Neural cell (in vitro differentiated cells): ENCODE measurements around the gene PCDH15. TPM values are rescaled to one million over a fixed set of nuclear protein-coding genes. Genes with fewer than 3 reads are reported as not detected.

ENCODE experiments used
- H2AFZ ChIP-seq: fragments of 200-600, 300-800 bp; sonication (generic), shearing (Covaris generic); 2 replicates; pipeline ENCODE4 v1.6.0; 2014; ENCODE audit warnings: low read depth, mild to moderate bottlenecking, antibody characterized with exemption, low read length, moderate library complexity
- H3F3A ChIP-seq: fragments of 200-600 bp; shearing (Covaris generic); 2 replicates; pipeline ENCODE4 v1.6.1; 2016; ENCODE audit warnings: mild to moderate bottlenecking, moderate library complexity, mixed read lengths, antibody characterized with exemption, low read length; ENCODE audit not compliant: insufficient read depth, poor library complexity, severe bottlenecking
- H3K27ac ChIP-seq: fragments of 200-600, 300-800 bp; sonication (generic), shearing (Covaris generic); 2 replicates; pipeline ENCODE4 v1.5.1; 2014; ENCODE audit warnings: mild to moderate bottlenecking, low read length, moderate library complexity
- H3K27me3 ChIP-seq: fragments of 300-800, 200-600 bp; sonication (generic), shearing (Covaris generic); 2 replicates; pipeline ENCODE4 v1.6.0; 2014; ENCODE audit warnings: mild to moderate bottlenecking, low read depth, low read length, moderate library complexity; ENCODE audit not compliant: insufficient read depth
- H3K36me3 ChIP-seq: fragments of 300-800, 200-600 bp; sonication (generic), shearing (Covaris generic); 2 replicates; pipeline ENCODE4 v1.5.1; 2014; ENCODE audit warnings: mild to moderate bottlenecking, antibody characterized with exemption, low read length, moderate library complexity; ENCODE audit not compliant: insufficient read depth
- H3K4me2 ChIP-seq: fragments of 300-800, 200-600 bp; sonication (generic), shearing (Covaris generic); 2 replicates; pipeline ENCODE4 v1.6.0; 2014; ENCODE audit warnings: mild to moderate bottlenecking, low read length
- H3K4me3 ChIP-seq: fragments of 300-800, 200-600 bp; sonication (generic), shearing (Covaris generic); 2 replicates; pipeline ENCODE4 v1.5.1; 2014; ENCODE audit warnings: mild to moderate bottlenecking, low read length, moderate library complexity
- H3K79me2 ChIP-seq: fragments of 200-600 bp; shearing (Covaris generic); replicated peaks from 2 replicates; pipeline ENCODE4 v1.6.0; 2014; ENCODE audit warnings: mild to moderate bottlenecking, low read length, moderate library complexity; ENCODE audit not compliant: insufficient read depth
- H3K9ac ChIP-seq: fragments of 300-800, 200-600 bp; sonication (generic), shearing (Covaris generic); 2 replicates; pipeline ENCODE4 v1.6.1; 2016; ENCODE audit warnings: mild to moderate bottlenecking, low read length, mixed read lengths
- H3K9me2 ChIP-seq: fragments of 200-600 bp; shearing (Covaris generic); 2 replicates; pipeline ENCODE4 v1.6.1; 2016; ENCODE audit warnings: mild to moderate bottlenecking, low read length, mixed read lengths; ENCODE audit not compliant: insufficient read depth
- H3K9me3 ChIP-seq: fragments of 200-600, 300-800 bp; sonication (generic), shearing (Covaris generic); 2 replicates; pipeline ENCODE4 v1.6.1; 2016; ENCODE audit warnings: mild to moderate bottlenecking, mixed run types, low read length, moderate library complexity, mixed read lengths
- H4K20me1 ChIP-seq: fragments of 200-600 bp; shearing (Covaris generic); 2 replicates; pipeline ENCODE4 v1.6.1; 2016; ENCODE audit warnings: mild to moderate bottlenecking, mixed run types; ENCODE audit not compliant: insufficient read depth
- CTCF ChIP-seq: fragments of 450-650 bp; IDR thresholded peaks from 2 replicates; pipeline ENCODE4 v1.5.1; 2014; ENCODE audit warnings: antibody characterized with exemption, mild to moderate bottlenecking, moderate library complexity; ENCODE audit not compliant: poor library complexity, severe bottlenecking
- EP300 ChIP-seq: fragments of 450-650 bp; conservative IDR thresholded peaks from 2 replicates; pipeline ENCODE4 v1.6.1; 2014; ENCODE audit warnings: antibody characterized with exemption, mild to moderate bottlenecking, moderate library complexity; ENCODE audit not compliant: poor library complexity, severe bottlenecking
- EZH2 ChIP-seq: fragments of 200-600, 300-800 bp; shearing (Covaris generic), sonication (generic); IDR thresholded peaks from 2 replicates; pipeline ENCODE4 v1.6.1; 2014; ENCODE audit warnings: antibody characterized with exemption, low read length, borderline replicate concordance, mild to moderate bottlenecking; ENCODE audit not compliant: insufficient read depth, poor library complexity, severe bottlenecking
- MXI1 ChIP-seq: fragments of 450-650 bp; conservative IDR thresholded peaks from 2 replicates; pipeline ENCODE4 v1.6.1; 2014; ENCODE audit warnings: antibody characterized with exemption, mild to moderate bottlenecking; ENCODE audit not compliant: poor library complexity, severe bottlenecking
- POLR2AphosphoS5 ChIP-seq: IDR thresholded peaks from 2 replicates; pipeline ENCODE4 v1.6.1; 2012
- RAD21 ChIP-seq: fragments of 450-650 bp; conservative IDR thresholded peaks from 2 replicates; pipeline ENCODE4 v1.6.1; 2014; ENCODE audit warnings: antibody characterized with exemption, mild to moderate bottlenecking, moderate library complexity
- REST ChIP-seq: IDR thresholded peaks from 2 replicates; pipeline ENCODE4 v1.6.1; 2012; ENCODE audit warnings: borderline replicate concordance
- SMC3 ChIP-seq: fragments of 450-650 bp; conservative IDR thresholded peaks from 2 replicates; pipeline ENCODE4 v1.6.1; 2014; ENCODE audit warnings: antibody characterized with exemption, mild to moderate bottlenecking, moderate library complexity; ENCODE audit not compliant: poor library complexity
- TAF1 ChIP-seq: IDR thresholded peaks from 2 replicates; pipeline ENCODE4 v1.6.1; 2012; ENCODE audit warnings: low read depth
- polyA plus RNA-seq: library from polyadenylated mRNA; depleted of rRNA; stranded (reverse); fragments of >200 nt; gene quantifications from 2 replicates; pipeline ENCODE4 v1.2.3, GENCODE V29; 2014

PCDH15 gene
- polyA plus RNA-seq, 1 donor from 2014 or later: 1.2 TPM

- H2AFZ ChIP-seq: no peak overlapping the region
- no peaks in the 10 kb centered on the region for H3K9me2 ChIP-seq
- no peak overlapping the region for H3K4me2 ChIP-seq
- H4K20me1 ChIP-seq: no peaks in the 10 kb centered on the region
- no peaks in the 10 kb centered on the region for H3K9me3 ChIP-seq
- H3K36me3 ChIP-seq: no peaks in the 10 kb centered on the region
- no peaks in the 10 kb centered on the region for H3F3A ChIP-seq
- H3K79me2 ChIP-seq: no peaks in the 10 kb centered on the region
- H3K9ac ChIP-seq: no peak overlapping the region
- H3K27me3 ChIP-seq: no peaks in the 10 kb centered on the region
- no peak overlapping the region for H3K27ac ChIP-seq
- no peak overlapping the region for H3K4me3 ChIP-seq
- no peak for TF ChIP-seq RAD21
Measured at GRCh38 chr10:54650547-54650946, 150.5 kb downstream of the PCDH15 start.

- no peaks in the 10 kb centered on the region for H3F3A ChIP-seq
- H3K9me3 ChIP-seq: no peaks in the 10 kb centered on the region
- no peaks in the 10 kb centered on the region for H3K36me3 ChIP-seq
- no peak overlapping the region for H2AFZ ChIP-seq
- no peak overlapping the region for H3K27ac ChIP-seq
- TF ChIP-seq POLR2AphosphoS5 (no peak), REST (no peak), RAD21 (no peak), MXI1 (no peak), EZH2 (no peak), CTCF (no peak), EP300 (no peak), TAF1 (no peak), SMC3 (no peak)
- no peaks in the 10 kb centered on the region for H3K9me2 ChIP-seq
- no peak overlapping the region for H3K9ac ChIP-seq
- H4K20me1 ChIP-seq: no peaks in the 10 kb centered on the region
- H3K4me2 ChIP-seq: no peak overlapping the region
- no peak overlapping the region for H3K4me3 ChIP-seq
- no peaks in the 10 kb centered on the region for H3K79me2 ChIP-seq
- H3K27me3 ChIP-seq: no peaks in the 10 kb centered on the region
Measured at GRCh38 chr10:54622017-54622416, 179.0 kb downstream of the PCDH15 start.

- H2AFZ ChIP-seq: no peak overlapping the region
- TF ChIP-seq SMC3 (no peak), TAF1 (no peak), REST (no peak), POLR2AphosphoS5 (no peak), CTCF (no peak), EZH2 (no peak), MXI1 (no peak), EP300 (no peak)
Measured at GRCh38 chr10:54620352-54620751, 180.7 kb downstream of the PCDH15 start.

More at GRCh38 chr10:54620352-54620751, 180.7 kb downstream of the PCDH15 start:
- Histone ChIP-seq H3K9me2 (no peaks in the 10 kb centered on the region), H3K27me3 (no peaks in the 10 kb centered on the region), H3K27ac (no peak overlapping the region), H3K4me2 (no peak overlapping the region), H4K20me1 (no peaks in the 10 kb centered on the region), H3K79me2 (no peaks in the 10 kb centered on the region), H3K9ac (no peak overlapping the region), H3K4me3 (no peak overlapping the region), H3F3A (no peaks in the 10 kb centered on the region), H3K36me3 (no peaks in the 10 kb centered on the region), H3K9me3 (no peaks in the 10 kb centered on the region)
